ENCODE results near the gene SRF. TPM values are rescaled to one million over a fixed set of nuclear protein-coding genes. Genes with fewer than 3 reads are reported as not detected.
A peak's percentile ranks its signal among the peaks of the same experiment; 100 is the strongest.

SRF gene
- total RNA-seq, 4 donors from 2014 or later, result 14.8 to 25.8 (median 25.5) TPM

DNA sequence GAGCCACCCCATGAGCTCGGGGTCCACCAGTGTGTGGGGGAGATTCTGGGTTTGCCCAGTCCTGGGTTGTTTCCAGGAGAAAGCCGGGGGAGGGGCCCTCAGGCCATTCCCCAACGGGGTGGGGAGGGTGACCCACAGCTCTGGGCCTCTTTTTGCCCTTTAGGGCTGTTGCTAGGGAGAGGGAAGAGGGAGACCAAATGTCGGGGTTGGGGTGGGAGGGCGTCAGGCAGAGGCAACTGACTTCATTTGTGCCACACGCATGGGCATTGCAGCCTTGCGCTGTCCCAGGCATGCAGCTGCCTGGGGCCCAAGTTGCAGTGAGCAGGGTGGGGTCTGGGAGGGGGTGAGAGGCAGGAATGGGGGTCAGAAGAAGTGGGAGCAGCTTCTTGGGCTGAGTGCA lies 9.0 kb downstream of the SRF start:
- no peak for DNase-seq (ENCODE audit: low spot score in 2 of 2)
- TF ChIP-seq, protein P1, sequence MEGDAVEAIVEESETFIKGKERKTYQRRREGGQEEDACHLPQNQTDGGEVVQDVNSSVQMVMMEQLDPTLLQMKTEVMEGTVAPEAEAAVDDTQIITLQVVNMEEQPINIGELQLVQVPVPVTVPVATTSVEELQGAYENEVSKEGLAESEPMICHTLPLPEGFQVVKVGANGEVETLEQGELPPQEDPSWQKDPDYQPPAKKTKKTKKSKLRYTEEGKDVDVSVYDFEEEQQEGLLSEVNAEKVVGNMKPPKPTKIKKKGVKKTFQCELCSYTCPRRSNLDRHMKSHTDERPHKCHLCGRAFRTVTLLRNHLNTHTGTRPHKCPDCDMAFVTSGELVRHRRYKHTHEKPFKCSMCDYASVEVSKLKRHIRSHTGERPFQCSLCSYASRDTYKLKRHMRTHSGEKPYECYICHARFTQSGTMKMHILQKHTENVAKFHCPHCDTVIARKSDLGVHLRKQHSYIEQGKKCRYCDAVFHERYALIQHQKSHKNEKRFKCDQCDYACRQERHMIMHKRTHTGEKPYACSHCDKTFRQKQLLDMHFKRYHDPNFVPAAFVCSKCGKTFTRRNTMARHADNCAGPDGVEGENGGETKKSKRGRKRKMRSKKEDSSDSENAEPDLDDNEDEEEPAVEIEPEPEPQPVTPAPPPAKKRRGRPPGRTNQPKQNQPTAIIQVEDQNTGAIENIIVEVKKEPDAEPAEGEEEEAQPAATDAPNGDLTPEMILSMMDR (IDR thresholded peaks at IDR 0.05), result no peak
- TF ChIP-seq POLR2A (IDR thresholded peaks at IDR 0.05), result no peak
- 72 to 73% methylated on average over 7 of the region's 7 CpGs for WGBS, 2 donors
- intact Hi-C loops (cut with DNase I; ENCODE audit: low total_unique reads), result no loop called here
- H3K4me3 ChIP-seq (ENCODE audit: low read depth, poor library complexity, severe bottlenecking), result no peak overlapping the region

DNA sequence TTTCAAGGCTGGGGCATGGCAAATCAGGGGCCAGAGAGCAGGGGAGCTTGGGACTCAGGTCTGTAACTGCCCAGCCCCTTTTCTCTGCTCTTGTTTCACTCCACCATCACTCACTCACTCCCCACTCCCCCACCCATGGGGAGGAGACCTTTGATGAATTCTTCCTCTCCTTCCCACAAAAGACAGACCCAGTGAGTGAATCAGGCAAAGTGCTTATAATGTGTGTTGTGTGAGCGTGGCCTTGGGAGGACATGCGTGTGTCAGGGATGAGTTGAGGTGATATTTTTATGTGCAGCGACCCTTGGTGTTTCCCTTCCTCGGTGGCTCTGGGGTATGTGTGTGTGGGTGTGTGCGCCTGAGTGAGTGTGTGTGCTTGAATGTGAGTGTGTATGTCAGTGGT lies 9.9 kb downstream of the SRF start:
- WGBS, 2 donors, result 69 to 73% methylated on average over 5 of the region's 5 CpGs
- intact Hi-C loops (cut with DNase I; ENCODE audit: low total_unique reads), result no loop called here
- no peak overlapping the region for H3K4me3 ChIP-seq (ENCODE audit: low read depth, poor library complexity, severe bottlenecking)
- no peak for TF ChIP-seq POLR2A (IDR thresholded peaks at IDR 0.05)
- TF ChIP-seq, protein P1 (IDR thresholded peaks at IDR 0.05), result no peak
- no peak for DNase-seq (ENCODE audit: low spot score in 2 of 2)

DNA sequence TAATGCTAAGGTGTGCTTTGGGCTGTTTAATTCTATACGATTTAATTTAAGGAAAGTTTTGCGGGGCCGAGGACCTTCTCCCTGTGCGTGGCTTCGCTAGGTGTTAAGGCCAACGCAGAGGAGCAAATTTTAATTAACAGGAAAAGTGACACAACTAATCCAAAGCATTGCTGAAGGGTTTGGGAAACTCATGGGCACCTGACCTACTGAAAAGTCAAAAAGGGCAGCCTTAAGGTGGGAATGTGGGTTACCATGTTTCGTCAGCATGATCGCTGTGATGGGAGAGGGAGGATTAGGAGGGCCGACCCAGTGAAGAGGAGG lies 10.5 kb downstream of the SRF start:
- intact Hi-C loops (cut with DNase I; ENCODE audit: low total_unique reads), result no loop called here
- WGBS, 2 donors, result 46 to 48% methylated on average over 9 of the region's 9 CpGs
- no peak for DNase-seq (ENCODE audit: low spot score in 2 of 2)
- TF ChIP-seq POLR2A (IDR thresholded peaks at IDR 0.05), result no peak
- TF ChIP-seq, protein P1 (IDR thresholded peaks at IDR 0.05), result no peak
- peak overlapping the region; percentile 44 for H3K4me3 ChIP-seq (ENCODE audit: low read depth, poor library complexity, severe bottlenecking)

DNA sequence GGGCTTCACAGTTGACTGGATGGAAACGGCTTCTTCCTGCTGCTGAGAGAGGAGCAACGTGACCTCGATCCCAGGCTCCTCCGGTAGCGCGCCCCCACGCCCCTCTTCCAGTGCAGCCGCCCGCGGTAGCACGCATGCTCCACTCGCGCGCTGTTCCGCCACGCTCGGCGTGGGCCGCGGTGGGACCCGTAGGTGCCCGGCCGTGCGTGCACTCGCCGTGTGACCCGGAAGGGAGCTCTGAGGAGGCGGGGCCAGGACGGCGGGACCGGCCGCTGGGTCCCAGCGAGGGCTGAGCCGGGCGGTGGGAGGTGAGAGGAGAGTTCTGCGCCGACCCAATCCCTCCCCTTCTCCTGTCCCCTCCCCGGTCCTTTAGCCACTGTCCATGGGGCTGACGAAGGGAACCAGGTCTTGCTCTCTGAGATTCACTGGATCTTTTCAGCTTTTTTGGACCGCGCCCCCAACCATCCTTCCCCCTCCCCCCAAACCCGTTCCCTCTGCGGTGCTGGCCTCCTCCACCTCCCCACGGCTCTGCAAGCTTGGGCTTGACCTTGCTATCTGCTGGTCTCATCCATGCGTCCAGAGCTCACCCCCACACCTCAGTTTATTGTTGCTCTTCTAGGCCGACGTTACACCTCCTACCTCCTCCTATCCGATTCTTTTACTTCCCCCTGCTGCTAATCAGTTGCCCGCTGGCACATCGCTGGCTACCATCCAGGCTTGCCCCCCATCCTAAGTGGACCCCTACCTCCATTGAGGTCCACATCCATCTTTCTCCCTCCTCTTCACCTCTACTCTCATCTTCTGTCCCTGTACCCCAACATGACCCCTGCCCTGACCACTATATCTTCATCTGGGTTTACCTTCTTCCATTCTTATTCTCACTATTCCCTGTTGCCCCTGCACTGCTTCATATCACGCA lies 11.1 kb downstream of the SRF start, which contains the start of gene CUL9:
TSS of gene CUL9 (plus strand) at position 255 of the 919 bp plus-strand sequence. CDS start 2,115 bp downstream, outside the sequence.
- H3K4me3 ChIP-seq (ENCODE audit: low read depth, poor library complexity, severe bottlenecking), result peak within 1 kb of the TSS; percentile 44
- DNase-seq (ENCODE audit: low spot score in 2 of 2), result peak; percentile 74 to 96
- intact Hi-C loops (cut with DNase I; ENCODE audit: low total_unique reads), result no loop called here
- WGBS, 2 donors, result 1% methylated on average over 36 to 46 of the region's 51 CpGs
- TF ChIP-seq, protein P1 (IDR thresholded peaks at IDR 0.05), result no peak

DNA sequence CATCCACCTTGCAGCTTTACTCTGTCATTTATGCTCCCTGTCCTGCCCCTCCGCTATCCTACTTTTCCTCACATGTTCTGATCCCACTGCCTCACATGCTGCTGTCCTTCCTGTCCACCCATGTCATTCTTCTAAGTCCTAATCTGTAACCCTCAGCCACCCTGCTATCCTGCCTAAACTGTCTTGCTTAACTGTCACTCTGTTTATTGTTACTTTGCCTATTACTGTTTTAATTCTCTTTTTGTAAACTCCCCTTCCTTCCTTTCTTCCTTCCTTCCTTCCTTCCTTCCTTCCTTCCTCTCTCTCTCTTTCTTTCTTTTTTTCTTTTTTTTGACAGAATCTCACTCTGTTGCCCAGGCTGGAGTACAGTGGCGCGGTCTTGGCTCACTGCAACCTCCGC lies 12.4 kb downstream of the SRF start:
- DNase-seq (ENCODE audit: low spot score in 2 of 2), result no peak
- 96 to 98% methylated on average over 4 of the region's 4 CpGs for WGBS, 2 donors
- H3K4me3 ChIP-seq (ENCODE audit: low read depth, poor library complexity, severe bottlenecking), result no peak overlapping the region
- no peak for TF ChIP-seq POLR2A (IDR thresholded peaks at IDR 0.05)
- TF ChIP-seq, protein P1 (IDR thresholded peaks at IDR 0.05), result no peak
- intact Hi-C loops (cut with DNase I; ENCODE audit: low total_unique reads), result no loop called here
